ENCODE results near the gene CD151.

Gene CD151

DNA sequence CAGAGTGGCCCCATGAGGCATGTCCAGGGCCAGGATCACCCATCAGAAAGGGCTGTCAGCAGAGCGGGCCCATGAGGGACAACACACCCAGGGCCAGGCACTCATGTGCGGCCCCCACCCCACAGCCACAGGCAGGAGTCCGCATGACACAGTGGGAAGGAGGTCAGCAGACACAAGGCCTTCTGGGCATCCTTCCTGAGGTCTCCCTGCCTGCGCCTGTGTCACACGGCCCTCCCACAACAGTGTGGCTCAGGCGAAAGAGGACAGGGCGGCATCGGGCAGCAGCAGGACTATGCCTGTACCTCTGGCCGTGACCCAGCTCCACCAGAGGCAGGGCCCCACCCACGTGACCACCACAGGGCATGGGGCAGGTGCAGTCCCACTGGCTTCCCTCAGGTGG, 50.8 kb downstream of the CD151 start:
- in situ Hi-C loops (cut with HindIII; ENCODE audit: low sequenced_read_pairs): no loop called here
- TF ChIP-seq, protein P1, sequence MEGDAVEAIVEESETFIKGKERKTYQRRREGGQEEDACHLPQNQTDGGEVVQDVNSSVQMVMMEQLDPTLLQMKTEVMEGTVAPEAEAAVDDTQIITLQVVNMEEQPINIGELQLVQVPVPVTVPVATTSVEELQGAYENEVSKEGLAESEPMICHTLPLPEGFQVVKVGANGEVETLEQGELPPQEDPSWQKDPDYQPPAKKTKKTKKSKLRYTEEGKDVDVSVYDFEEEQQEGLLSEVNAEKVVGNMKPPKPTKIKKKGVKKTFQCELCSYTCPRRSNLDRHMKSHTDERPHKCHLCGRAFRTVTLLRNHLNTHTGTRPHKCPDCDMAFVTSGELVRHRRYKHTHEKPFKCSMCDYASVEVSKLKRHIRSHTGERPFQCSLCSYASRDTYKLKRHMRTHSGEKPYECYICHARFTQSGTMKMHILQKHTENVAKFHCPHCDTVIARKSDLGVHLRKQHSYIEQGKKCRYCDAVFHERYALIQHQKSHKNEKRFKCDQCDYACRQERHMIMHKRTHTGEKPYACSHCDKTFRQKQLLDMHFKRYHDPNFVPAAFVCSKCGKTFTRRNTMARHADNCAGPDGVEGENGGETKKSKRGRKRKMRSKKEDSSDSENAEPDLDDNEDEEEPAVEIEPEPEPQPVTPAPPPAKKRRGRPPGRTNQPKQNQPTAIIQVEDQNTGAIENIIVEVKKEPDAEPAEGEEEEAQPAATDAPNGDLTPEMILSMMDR (IDR thresholded peaks at IDR 0.05; ENCODE audit: low read depth, low read length, missing control alignments): no peak
- DNase-seq (ENCODE audit: low read depth): no peak
- H3K4me3 ChIP-seq (ENCODE audit: low read depth, low read length): no peak overlapping the region

- no peak for DNase-seq (ENCODE audit: low read depth)
- H3K4me3 ChIP-seq (ENCODE audit: low read depth, low read length): no peak overlapping the region
- in situ Hi-C loops (cut with HindIII; ENCODE audit: low sequenced_read_pairs): no loop called here
- TF ChIP-seq, protein P1 (IDR thresholded peaks at IDR 0.05; ENCODE audit: low read depth, low read length, missing control alignments): no peak
Measured at GRCh38 chr11:884578-885070, 51.9 kb downstream of the CD151 start.

GRCh38 chr11:886568-886967, 53.8 kb downstream of the CD151 start:
- no peak overlapping the region for H3K4me3 ChIP-seq (ENCODE audit: low read depth, low read length)
- in situ Hi-C loops (cut with HindIII; ENCODE audit: low sequenced_read_pairs): no loop called here

DNA sequence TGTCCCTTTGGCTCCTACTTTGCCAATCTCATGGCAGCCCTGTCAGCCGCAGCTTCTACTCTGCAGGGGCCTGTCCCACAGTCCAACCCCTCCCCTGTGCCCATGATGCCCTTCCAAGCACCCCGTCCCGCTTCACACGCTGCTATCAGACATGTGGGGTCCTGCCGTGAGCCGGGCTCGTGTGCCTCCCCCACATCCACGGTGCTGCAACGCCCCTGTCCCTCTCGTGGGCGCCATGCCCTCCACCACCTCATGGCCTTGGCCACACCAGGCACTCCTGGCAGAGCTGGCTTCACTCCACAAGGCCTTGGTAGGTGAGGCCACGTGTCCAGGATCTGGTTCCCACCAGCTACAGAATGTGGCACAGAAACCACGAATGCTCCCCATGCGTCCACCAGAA, 54.8 kb downstream of the CD151 start:
- DNase-seq (ENCODE audit: low read depth): no peak
- no peak overlapping the region for H3K4me3 ChIP-seq (ENCODE audit: low read depth, low read length)
- TF ChIP-seq, protein P1 (IDR thresholded peaks at IDR 0.05; ENCODE audit: low read depth, low read length, missing control alignments): no peak
- in situ Hi-C loops (cut with HindIII; ENCODE audit: low sequenced_read_pairs): no loop called here

More at GRCh38 chr11:886568-886967, 53.8 kb downstream of the CD151 start:
- DNase-seq (ENCODE audit: low read depth): no peak
- TF ChIP-seq, protein P1 (IDR thresholded peaks at IDR 0.05; ENCODE audit: low read depth, low read length, missing control alignments): no peak
